ENCODE measurements around the gene ZNF763.
A peak's percentile ranks its signal among the peaks of the same experiment; 100 is the strongest.
"Not testable (repeated sequence)": the region's sequence is repeated elsewhere in the genome, so short reads cannot be mapped to it uniquely, and the experiment has no call there.

ZNF763 gene

GRCh38 chr19:11984986-11985385 lies 20.1 kb downstream of the ZNF763 start:
- peak; percentile 52 for TF ChIP-seq CTCF (IDR thresholded peaks at IDR 0.05; ENCODE audit: low read depth, low read length)
- peak; percentile 30 for DNase-seq

GRCh38 chr19:11986754-11987153 lies 21.9 kb downstream of the ZNF763 start:
- DNase-seq = no peak
- no peak for TF ChIP-seq CTCF (IDR thresholded peaks at IDR 0.05; ENCODE audit: low read depth, low read length)
- Histone ChIP-seq H3K36me3 (peaks cover 15% of the 10 kb centered on the region), H3K27me3 (no peaks in the 10 kb centered on the region), H3K9me3 (no peaks in the 10 kb centered on the region), H3K4me1 (no peaks in the 10 kb centered on the region), H3K4me3 (ENCODE audit: low read depth, low read length) (no peak overlapping the region)

More at GRCh38 chr19:11984986-11985385, 20.1 kb downstream of the ZNF763 start:
- Histone ChIP-seq H3K4me1 (no peaks in the 10 kb centered on the region), H3K27me3 (no peaks in the 10 kb centered on the region), H3K4me3 (ENCODE audit: low read depth, low read length) (no peak overlapping the region), H3K36me3 (peaks cover 6% of the 10 kb centered on the region; the same call in 1 of the 2 replicates), H3K9me3 (peaks cover 7% of the 10 kb centered on the region; the same call in 1 of the 2 replicates)

- Histone ChIP-seq H3K9me3 (no peaks in the 10 kb centered on the region), H3K27me3 (no peaks in the 10 kb centered on the region), H3K4me3 (ENCODE audit: low read depth, low read length) (peak overlapping the region; percentile 96), H3K36me3 (peaks cover 15% of the 10 kb centered on the region), H3K4me1 (no peaks in the 10 kb centered on the region)
- no peak for TF ChIP-seq CTCF (IDR thresholded peaks at IDR 0.05; ENCODE audit: low read depth, low read length)
- DNase-seq = peak; percentile 98
These were observed 22.8 kb downstream of the ZNF763 start for GRCh38 chr19:11987405-11988281.

GRCh38 chr19:11989112-11989456 lies 24.2 kb downstream of the ZNF763 start:
- Histone ChIP-seq H3K27me3 (no peaks in the 10 kb centered on the region), H3K36me3 (peaks cover 15% of the 10 kb centered on the region), H3K4me3 (ENCODE audit: low read depth, low read length) (peak overlapping the region; percentile 96), H3K4me1 (no peaks in the 10 kb centered on the region), H3K9me3 (peaks cover 3% of the 10 kb centered on the region)
- TF ChIP-seq CTCF (IDR thresholded peaks at IDR 0.05; ENCODE audit: low read depth, low read length) = no peak
- DNase-seq = no peak

- H3K36me3 ChIP-seq = peaks cover 18% of the 10 kb centered on the region
- H3K4me1 ChIP-seq; H3K9me3 ChIP-seq; H3K27me3 ChIP-seq; DNase-seq; H3K4me3 ChIP-seq (ENCODE audit: low read depth, low read length): not testable (repeated sequence)
These were observed 27.1 kb downstream of the ZNF763 start for GRCh38 chr19:11991921-11992320.

GRCh38 chr19:11995174-11995573 lies 30.3 kb downstream of the ZNF763 start:
- no peak for TF ChIP-seq CTCF (IDR thresholded peaks at IDR 0.05; ENCODE audit: low read depth, low read length)
- Histone ChIP-seq H3K27me3 (no peaks in the 10 kb centered on the region), H3K4me3 (ENCODE audit: low read depth, low read length) (no peak overlapping the region), H3K4me1 (no peaks in the 10 kb centered on the region), H3K9me3 (peaks cover 3% of the 10 kb centered on the region), H3K36me3 (peaks cover 15% of the 10 kb centered on the region)
- peak; percentile 14 for DNase-seq
